IMR-90 (cell line): Measurements from ENCODE around the gene FUT1. TPM values are rescaled to one million over a fixed set of nuclear protein-coding genes. Genes with fewer than 3 reads are reported as not detected.

Source experiments
- ATAC-seq: fragments of 200-7000 bp; cut with Tn5 transposase; 2 replicates; pipeline ENCODE4 v1.9.1; 2020; ENCODE audit warnings: low read depth, mild to moderate bottlenecking, moderate library complexity
- BruUV-seq: library from RNA; stranded (reverse); fragments of 400-500 nt; replicated peaks from 2 replicates; lab custom pipeline; 2021; lab: Mats Ljungman, UMichigan
- CTCF ChIA-PET: fragments of 300-600 bp; formaldehyde crosslinking; extraction: SDS; loops from one replicate; lab custom pipeline; 2021; ENCODE audit warnings: antibody characterized with exemption; lab: Yijun Ruan, JAX
- POLR2A ChIA-PET: fragments of 300-600 bp; sonication (Branson Sonifier 250); formaldehyde crosslinking; loops from one replicate; lab custom pipeline; 2022; ENCODE audit warnings: antibody characterized with exemption; ENCODE audit not compliant: unreplicated experiment; lab: Charles Lee
- DNase-seq: peaks from one replicate; pipeline ENCODE4 v3.0.0; 2013
- H2AFZ ChIP-seq: replicated peaks from 2 replicates; pipeline ENCODE3; 2013; ENCODE audit warnings: low read length, mild to moderate bottlenecking; ENCODE audit not compliant: poor library complexity
- H2AK5ac ChIP-seq: 2 replicates; pipeline ENCODE4 v1.6.1; 2013; ENCODE audit warnings: low read depth, low read length, inconsistent platforms
- H2AK9ac ChIP-seq: replicated peaks from 2 replicates; pipeline ENCODE3; 2013; ENCODE audit warnings: mild to moderate bottlenecking, low read depth, low read length, moderate library complexity; ENCODE audit not compliant: poor library complexity
- H2BK120ac ChIP-seq: 2 replicates; pipeline ENCODE4 v1.6.1; 2013; ENCODE audit warnings: low read depth, low read length, inconsistent platforms
- H2BK15ac ChIP-seq: 3 replicates; pipeline ENCODE4 v1.6.1; 2013; ENCODE audit warnings: low read depth, low read length, inconsistent platforms
- H2BK20ac ChIP-seq: 2 replicates; pipeline ENCODE4 v1.6.1; 2013; ENCODE audit warnings: low read depth, mild to moderate bottlenecking, inconsistent platforms, low read length, moderate library complexity
- H2BK5ac ChIP-seq: 2 replicates; pipeline ENCODE4 v1.6.1; 2013; ENCODE audit warnings: mild to moderate bottlenecking, low read depth, low read length, inconsistent platforms; ENCODE audit not compliant: poor library complexity, severe bottlenecking
- H3K14ac ChIP-seq: replicated peaks from 2 replicates; pipeline ENCODE4 v1.6.1; 2013; ENCODE audit warnings: low read depth, low read length, inconsistent platforms
- H3K18ac ChIP-seq: 2 replicates; pipeline ENCODE4 v1.6.1; 2013; ENCODE audit warnings: low read depth, low read length, control low read depth
- H3K23ac ChIP-seq: 2 replicates; pipeline ENCODE4 v1.6.1; 2013; ENCODE audit warnings: low read depth, low read length, inconsistent platforms
- H3K27ac ChIP-seq: 2 replicates; pipeline ENCODE4 v1.5.1; 2013; ENCODE audit warnings: mild to moderate bottlenecking, control low read depth, low read length; ENCODE audit not compliant: insufficient read depth
- H3K27me3 ChIP-seq: 2 replicates; pipeline ENCODE4 v1.6.1; 2013; ENCODE audit warnings: low read length; ENCODE audit not compliant: control insufficient read depth, insufficient read depth
- H3K36me3 ChIP-seq: 2 replicates; pipeline ENCODE4 v1.6.1; 2013; ENCODE audit warnings: low read length, mixed read lengths; ENCODE audit not compliant: control insufficient read depth, insufficient read depth
- H3K4ac ChIP-seq: 2 replicates; pipeline ENCODE4 v1.6.1; 2013; ENCODE audit warnings: low read depth, low read length, inconsistent platforms
- H3K4me1 ChIP-seq: 2 replicates; pipeline ENCODE4 v1.6.1; 2013; ENCODE audit warnings: low read length, mixed read lengths; ENCODE audit not compliant: control insufficient read depth, insufficient read depth
- H3K4me2 ChIP-seq: 2 replicates; pipeline ENCODE4 v1.6.1; 2013; ENCODE audit warnings: low read depth, mild to moderate bottlenecking, control low read depth, low read length, moderate library complexity
- H3K4me3 ChIP-seq: 2 replicates; pipeline ENCODE4 v1.5.1; 2013; ENCODE audit warnings: low read depth, mild to moderate bottlenecking, control low read depth, low read length, moderate library complexity; ENCODE audit not compliant: insufficient read depth
- H3K56ac ChIP-seq: 2 replicates; pipeline ENCODE4 v1.6.1; 2013; ENCODE audit warnings: low read length, inconsistent platforms; ENCODE audit not compliant: insufficient read depth; ENCODE audit errors: extremely low read depth
- H3K79me1 ChIP-seq, 2 experiments: 2 replicates each; pipeline ENCODE4 v1.6.1; 2013; ENCODE audit warnings: low read length in 2 of 2, inconsistent platforms in 1 of 2, low read depth in 1 of 2
- H3K9ac ChIP-seq: 2 replicates; pipeline ENCODE4 v1.6.1; 2013; ENCODE audit warnings: low read depth, low read length, control low read depth
- H3K9me1 ChIP-seq: 2 replicates; pipeline ENCODE4 v1.6.1; 2013; ENCODE audit warnings: low read length, inconsistent platforms; ENCODE audit not compliant: insufficient read depth
- H3K9me3 ChIP-seq: 2 replicates; pipeline ENCODE4 v1.6.1; 2013; ENCODE audit warnings: low read length; ENCODE audit not compliant: control insufficient read depth, insufficient read depth
- H4K20me1 ChIP-seq: 2 replicates; pipeline ENCODE4 v1.6.1; 2013; ENCODE audit warnings: low read length, inconsistent platforms; ENCODE audit not compliant: insufficient read depth
- H4K5ac ChIP-seq: 2 replicates; pipeline ENCODE4 v1.6.1; 2013; ENCODE audit warnings: mild to moderate bottlenecking, low read depth, low read length, control low read depth
- H4K8ac ChIP-seq, 2 experiments: 2 replicates each; pipeline ENCODE4 v1.6.1; 2013; ENCODE audit warnings: low read depth in 2 of 2, low read length in 2 of 2, control low read depth in 1 of 2, inconsistent platforms in 1 of 2
- H4K91ac ChIP-seq: 2 replicates; pipeline ENCODE4 v1.6.1; 2013; ENCODE audit warnings: low read depth, low read length, inconsistent platforms; ENCODE audit not compliant: insufficient read depth
- BHLHE40 ChIP-seq: fragments of 150-350 bp; IDR thresholded peaks from 2 replicates; pipeline ENCODE4 v1.6.1; 2016; ENCODE audit warnings: mild to moderate bottlenecking, low read depth, low read length
- CEBPB ChIP-seq: IDR thresholded peaks from 2 replicates; pipeline ENCODE4 v1.6.1; 2012; ENCODE audit warnings: low read depth, low read length, improper control_type of control experiment
- CHD1 ChIP-seq: IDR thresholded peaks from 2 replicates; pipeline ENCODE4 v1.6.1; 2012; ENCODE audit warnings: low read depth, low read length, improper control_type of control experiment
- CTCF ChIP-seq: conservative IDR thresholded peaks from 2 replicates; pipeline ENCODE4 v1.5.1; 2012; ENCODE audit warnings: mild to moderate bottlenecking, low read depth, low read length, improper control_type of control experiment
- ELK1 ChIP-seq: fragments of 150-350 bp; IDR thresholded peaks from 2 replicates; pipeline ENCODE4 v1.6.1; 2016; ENCODE audit warnings: low read depth, mild to moderate bottlenecking, low read length, moderate library complexity, borderline replicate concordance
- FOS ChIP-seq: fragments of 150-350 bp; IDR thresholded peaks from 2 replicates; pipeline ENCODE4 v1.6.1; 2016; ENCODE audit warnings: low read depth, low read length
- MAFK ChIP-seq: IDR thresholded peaks from 2 replicates; pipeline ENCODE4 v1.6.1; 2012; ENCODE audit warnings: low read depth, low read length, improper control_type of control experiment
- MAZ ChIP-seq: IDR thresholded peaks from 2 replicates; pipeline ENCODE4 v1.6.1; 2012; ENCODE audit warnings: low read depth, mild to moderate bottlenecking, low read length, improper control_type of control experiment, moderate library complexity, borderline replicate concordance
- MXI1 ChIP-seq: IDR thresholded peaks from 2 replicates; pipeline ENCODE4 v1.6.1; 2012; ENCODE audit warnings: low read depth, mild to moderate bottlenecking, low read length, moderate library complexity, borderline replicate concordance
- NFE2L2 ChIP-seq: fragments of 150-350 bp; IDR thresholded peaks from 2 replicates; pipeline ENCODE4 v1.6.1; 2016; ENCODE audit warnings: low read depth, mild to moderate bottlenecking, low read length
- POLR2A ChIP-seq: IDR thresholded peaks from 2 replicates; pipeline ENCODE4 v1.6.1; 2012; ENCODE audit warnings: mild to moderate bottlenecking, low read depth, low read length
- RAD21 ChIP-seq: IDR thresholded peaks from 2 replicates; pipeline ENCODE4 v1.6.1; 2012; ENCODE audit warnings: low read length, improper control_type of control experiment
- RCOR1 ChIP-seq: IDR thresholded peaks from 2 replicates; pipeline ENCODE4 v1.6.1; 2012; ENCODE audit warnings: mild to moderate bottlenecking, low read length, improper control_type of control experiment; ENCODE audit not compliant: insufficient replicate concordance
- RFX5 ChIP-seq: IDR thresholded peaks from 2 replicates; pipeline ENCODE4 v1.8.0; 2012; ENCODE audit warnings: low read depth, mild to moderate bottlenecking, low read length, moderate library complexity
- SMC3 ChIP-seq: fragments of 150-350 bp; IDR thresholded peaks from 2 replicates; pipeline ENCODE4 v1.6.1; 2016; ENCODE audit warnings: low read depth, mild to moderate bottlenecking, antibody characterized with exemption, low read length, moderate library complexity
- USF2 ChIP-seq: fragments of 150-350 bp; IDR thresholded peaks from 2 replicates; pipeline ENCODE4 v1.6.1; 2017; ENCODE audit warnings: mild to moderate bottlenecking, antibody characterized with exemption, low read length, low read depth
- WGBS, 2 experiments: methylation state at CpG; one replicate each; pipeline versions ENCODE4 v1.1.5 to v1.1.7; 2013; ENCODE audit warnings: missing lambda C conversion rate in 2 of 2; ENCODE audit not compliant: insufficient read length in 1 of 2; ENCODE audit errors: extremely low coverage in 2 of 2; 5-methylcytosine and 5-hydroxymethylcytosine counted together
- dilution Hi-C: fragments of 300-500 bp; cut with HindIII; formaldehyde crosslinking; loops from one replicate; pipeline ENCODE4 v1.14.3; 2018; ENCODE audit warnings: low sequenced_read_pairs; ENCODE audit not compliant: unreplicated experiment
- in situ Hi-C: fragments of 300-500 bp; cut with MboI; formaldehyde crosslinking; loops from 3 replicates; pipeline ENCODE4 v1.14.3; 2019; ENCODE audit warnings: low sequenced_read_pairs, inconsistent platforms, mixed read lengths
- intact Hi-C: fragments of 100-400 bp; cut with micrococcal nuclease; formaldehyde crosslinking; loops from 2 replicates; pipeline ENCODE4 v1.10.0; 2022
- polyA plus RNA-seq, 3 experiments: library from polyadenylated mRNA; depleted of rRNA; stranded (reverse); fragments of >200 nt; gene quantifications; 2 replicates each; pipeline ENCODE4 v1.2.3, GENCODE V29; 2012; ENCODE audit warnings: low replicate concordance in 1 of 3
- total RNA-seq: library from RNA; depleted of rRNA; stranded (reverse); fragments of >200 nt; gene quantifications from 2 replicates; pipeline ENCODE4 v1.2.3, GENCODE V29; 2012

Gene FUT1
- total and polyA plus RNA-seq, 2 of the 4 experiments (the other 2 are of a cell fraction), result 0.09 to 0.18 TPM

GRCh38 chr19:48734625-48735024 lies 17.8 kb downstream of the FUT1 start:
- Histone ChIP-seq H2BK5ac (no peak overlapping the region), H2BK20ac (no peak overlapping the region), H4K5ac (no peak overlapping the region), H4K8ac (no peak overlapping the region), H3K9me3 (peaks cover 3% of the 10 kb centered on the region), H3K23ac (no peak overlapping the region), H3K56ac (no peak overlapping the region), H2AK5ac (no peak overlapping the region), H3K36me3 (no peaks in the 10 kb centered on the region), H3K27me3 (peaks cover 23% of the 10 kb centered on the region), H3K4ac (no peak overlapping the region), H2AFZ (no peak overlapping the region), H4K20me1 (no peaks in the 10 kb centered on the region), H3K18ac (no peak overlapping the region), H3K79me1 (no peaks in the 10 kb centered on the region), H2AK9ac (no peak overlapping the region), H3K4me3 (no peak overlapping the region), H4K91ac (no peak overlapping the region), H2BK120ac (no peak overlapping the region), H3K9ac (no peak overlapping the region), H3K27ac (no peak overlapping the region), H3K4me1 (peaks cover 5% of the 10 kb centered on the region), H2BK15ac (no peak overlapping the region), H3K9me1 (peaks cover 3% of the 10 kb centered on the region; the same call in 1 of the 2 replicates), H3K14ac (no peak overlapping the region), H3K4me2 (no peak overlapping the region)
- POLR2A ChIA-PET, result no interaction called here
- TF ChIP-seq NFE2L2 (no peak), USF2 (no peak), SMC3 (no peak), RAD21 (no peak), MAFK (no peak), RFX5 (no peak), CHD1 (no peak), MXI1 (no peak), CTCF (no peak), ELK1 (no peak), RCOR1 (no peak), MAZ (no peak), FOS (no peak), POLR2A (no peak), BHLHE40 (no peak), CEBPB (no peak)
- ATAC-seq, result no peak
- no TSS peak for BruUV-seq
- DNase-seq, result no peak
- dilution Hi-C loops (no loop called here), in situ Hi-C loops (no loop called here), intact Hi-C loops (no loop called here)
- 81% methylated on average over 4 of the region's 9 CpGs; no CpG with 5 or more reads in 1 of the 2 experiments for WGBS, 2 experiments
- CTCF ChIA-PET, result no interaction called here
